Nephron progenitor cell (in vitro differentiated cells): ENCODE data around the gene PIP4K2C.
"Not testable (repeated sequence)": the region's sequence is repeated elsewhere in the genome, so short reads cannot be mapped to it uniquely, and the experiment has no call there.

Source experiments
- DNase-seq: peaks from one replicate; pipeline ENCODE4 v3.0.0; 2021
- H3K27ac Mint-ChIP-seq: 2 replicates; pipeline ENCODE4 v1.8.0; 2021; ENCODE audit warnings: mild to moderate bottlenecking, moderate library complexity, mixed read lengths
- H3K27me3 Mint-ChIP-seq: 2 replicates; pipeline ENCODE4 v1.8.0; 2021; ENCODE audit warnings: mild to moderate bottlenecking, low read depth, mixed read lengths; ENCODE audit not compliant: poor library complexity
- H3K36me3 Mint-ChIP-seq: 2 replicates; pipeline ENCODE4 v1.8.0; 2021; ENCODE audit warnings: low read depth, mixed read lengths
- H3K4me1 Mint-ChIP-seq: 2 replicates; pipeline ENCODE4 v1.8.0; 2021; ENCODE audit warnings: mixed read lengths
- H3K4me3 Mint-ChIP-seq: 2 replicates; pipeline ENCODE4 v1.8.0; 2021; ENCODE audit warnings: mild to moderate bottlenecking, moderate library complexity, mixed read lengths
- H3K9me3 Mint-ChIP-seq: 2 replicates; pipeline ENCODE4 v1.8.0; 2021; ENCODE audit warnings: mild to moderate bottlenecking, moderate library complexity, mixed read lengths
- TF ChIP-seq, protein P1 (sequence below): fragments of 200-600 bp; sonication (generic); IDR thresholded peaks from 2 replicates; pipeline ENCODE4 v1.5.0; 2021; ENCODE audit warnings: antibody characterized with exemption

Gene PIP4K2C

DNA sequence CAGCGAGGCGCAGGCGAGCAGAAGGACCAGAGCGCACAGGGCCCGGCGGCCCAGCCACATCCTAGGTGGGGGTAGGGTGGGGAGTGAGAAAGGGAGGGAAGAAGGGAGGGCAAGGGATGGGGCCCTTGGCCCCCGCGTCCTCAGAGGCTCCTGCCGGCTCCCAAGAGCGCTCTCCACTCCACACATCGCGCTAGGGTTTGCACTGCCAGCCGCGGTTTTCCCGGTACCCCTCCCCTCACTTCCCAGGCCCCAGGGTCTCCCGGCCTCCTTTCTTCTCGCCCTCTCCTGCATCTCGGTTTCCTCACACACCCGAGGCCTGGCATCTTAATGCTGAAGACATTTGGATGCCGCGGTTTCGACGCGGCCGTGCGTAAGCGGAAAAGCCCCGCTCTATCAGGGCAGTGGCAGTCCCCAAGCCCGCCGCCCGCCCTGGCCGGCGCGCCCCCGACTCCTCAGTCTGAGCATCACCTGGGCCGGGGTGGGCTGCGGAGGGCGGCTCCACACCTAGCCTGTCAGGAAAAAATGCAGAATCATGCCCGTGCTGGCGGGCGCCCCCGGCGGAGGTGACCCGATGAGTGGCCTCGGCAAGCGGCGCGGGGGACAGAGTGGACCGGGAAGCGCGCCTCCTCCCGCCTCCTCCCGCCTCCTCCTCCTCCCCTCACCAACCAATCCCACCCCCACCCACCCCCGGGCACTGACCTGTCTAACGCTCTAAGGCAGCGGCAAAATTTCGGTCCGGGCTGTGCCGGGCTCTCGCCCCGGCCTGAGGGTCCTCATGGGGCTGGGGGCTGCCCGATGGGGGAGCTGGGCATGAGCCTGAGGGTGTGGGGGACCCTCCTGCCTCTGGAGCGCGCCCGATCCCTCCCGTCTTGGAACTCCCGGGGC lies 41.3 kb downstream of the PIP4K2C start:
- H3K4me3 Mint-ChIP-seq, result peak overlapping the region; percentile 68
- DNase-seq, result peak; percentile 53
- no peaks in the 10 kb centered on the region for H3K9me3 Mint-ChIP-seq
- H3K27ac Mint-ChIP-seq, result no peak overlapping the region
- no peaks in the 10 kb centered on the region for H3K36me3 Mint-ChIP-seq
- H3K4me1 Mint-ChIP-seq, result peaks cover 14% of the 10 kb centered on the region
- H3K27me3 Mint-ChIP-seq, result peaks cover 98% of the 10 kb centered on the region
- TF ChIP-seq, protein P1, sequence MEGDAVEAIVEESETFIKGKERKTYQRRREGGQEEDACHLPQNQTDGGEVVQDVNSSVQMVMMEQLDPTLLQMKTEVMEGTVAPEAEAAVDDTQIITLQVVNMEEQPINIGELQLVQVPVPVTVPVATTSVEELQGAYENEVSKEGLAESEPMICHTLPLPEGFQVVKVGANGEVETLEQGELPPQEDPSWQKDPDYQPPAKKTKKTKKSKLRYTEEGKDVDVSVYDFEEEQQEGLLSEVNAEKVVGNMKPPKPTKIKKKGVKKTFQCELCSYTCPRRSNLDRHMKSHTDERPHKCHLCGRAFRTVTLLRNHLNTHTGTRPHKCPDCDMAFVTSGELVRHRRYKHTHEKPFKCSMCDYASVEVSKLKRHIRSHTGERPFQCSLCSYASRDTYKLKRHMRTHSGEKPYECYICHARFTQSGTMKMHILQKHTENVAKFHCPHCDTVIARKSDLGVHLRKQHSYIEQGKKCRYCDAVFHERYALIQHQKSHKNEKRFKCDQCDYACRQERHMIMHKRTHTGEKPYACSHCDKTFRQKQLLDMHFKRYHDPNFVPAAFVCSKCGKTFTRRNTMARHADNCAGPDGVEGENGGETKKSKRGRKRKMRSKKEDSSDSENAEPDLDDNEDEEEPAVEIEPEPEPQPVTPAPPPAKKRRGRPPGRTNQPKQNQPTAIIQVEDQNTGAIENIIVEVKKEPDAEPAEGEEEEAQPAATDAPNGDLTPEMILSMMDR, result no peak

DNA sequence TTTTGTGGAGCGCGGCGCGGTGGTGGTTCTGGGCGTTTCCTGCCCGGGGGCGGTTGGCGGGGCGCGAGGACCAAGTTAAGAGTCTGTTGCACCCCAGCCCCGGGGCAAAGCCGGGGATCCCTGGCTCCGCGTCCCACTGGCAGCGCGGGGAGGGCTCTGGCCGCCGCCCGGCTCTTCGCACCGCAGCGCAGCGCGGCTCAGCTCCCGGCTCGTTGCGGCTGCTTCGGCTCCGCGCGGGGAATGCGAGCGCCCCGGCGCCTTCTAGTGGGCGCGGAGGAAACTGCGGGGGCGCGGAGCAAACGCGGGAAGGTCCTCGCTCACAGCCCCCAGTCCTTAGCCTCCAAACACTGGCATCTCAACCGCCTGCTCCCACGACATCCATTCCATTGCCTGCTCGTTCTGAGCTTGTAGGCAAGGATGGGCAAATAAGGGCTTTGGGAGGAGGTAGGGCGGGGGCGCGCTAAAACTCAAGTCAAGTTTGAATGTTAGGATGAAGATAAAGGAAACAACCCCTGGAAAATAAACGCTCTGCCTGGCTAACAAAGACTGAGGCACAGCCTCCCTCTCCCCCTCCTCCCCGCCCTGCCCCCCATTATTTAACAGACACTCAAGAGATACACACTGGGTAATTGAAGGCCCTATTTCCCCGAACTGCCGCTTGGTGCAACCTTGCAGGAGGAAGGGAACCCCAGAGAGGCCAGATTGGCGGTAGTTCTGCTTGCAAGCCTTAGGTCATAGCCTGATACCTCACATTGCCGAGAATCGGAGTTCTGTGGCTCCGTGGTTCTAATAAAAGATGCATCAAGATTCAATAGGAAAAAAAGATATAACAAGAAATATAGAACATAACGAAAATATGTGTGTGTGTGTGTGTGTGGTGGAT lies 42.2 kb downstream of the PIP4K2C start, which contains the start of gene B4GALNT1:
Gene B4GALNT1 (minus strand): TSS at position 244 of the 883 bp plus-strand sequence. CDS start 1,069 bp downstream, outside the sequence.
- TF ChIP-seq, protein P1, result peak; percentile 86
- H3K9me3 Mint-ChIP-seq, result no peaks in the 10 kb centered on the region
- DNase-seq, result peak; percentile 86
- H3K27ac Mint-ChIP-seq, result no peak within 1 kb of the TSS
- peaks cover 9% of the 10 kb centered on the region for H3K4me1 Mint-ChIP-seq
- H3K27me3 Mint-ChIP-seq, result peaks cover 98% of the 10 kb centered on the region
- H3K36me3 Mint-ChIP-seq, result no peaks in the 10 kb centered on the region
- H3K4me3 Mint-ChIP-seq, result peak within 1 kb of the TSS; percentile 68

DNA sequence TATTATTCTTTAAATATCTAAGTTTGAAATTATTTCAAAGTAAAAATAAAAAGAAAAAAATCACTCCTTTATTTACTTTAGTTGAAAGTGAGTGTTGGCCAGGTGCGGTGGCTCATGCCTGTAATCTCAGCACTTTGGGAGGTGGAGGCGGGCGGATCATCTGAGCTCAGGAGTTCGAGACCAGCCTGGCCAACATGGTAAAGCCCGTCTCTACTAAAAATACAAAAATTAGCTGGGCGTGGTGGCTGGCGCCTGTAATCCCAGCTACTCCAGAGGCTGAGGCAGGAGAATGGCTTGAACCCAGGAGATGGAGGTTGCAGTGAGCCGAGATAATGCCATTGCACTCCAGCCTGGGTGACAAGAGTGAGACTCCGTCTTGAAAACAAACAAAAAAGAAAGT lies 45.7 kb downstream of the PIP4K2C start:
- not testable (repeated sequence) for H3K4me1 Mint-ChIP-seq, H3K9me3 Mint-ChIP-seq, H3K27ac Mint-ChIP-seq

DNA sequence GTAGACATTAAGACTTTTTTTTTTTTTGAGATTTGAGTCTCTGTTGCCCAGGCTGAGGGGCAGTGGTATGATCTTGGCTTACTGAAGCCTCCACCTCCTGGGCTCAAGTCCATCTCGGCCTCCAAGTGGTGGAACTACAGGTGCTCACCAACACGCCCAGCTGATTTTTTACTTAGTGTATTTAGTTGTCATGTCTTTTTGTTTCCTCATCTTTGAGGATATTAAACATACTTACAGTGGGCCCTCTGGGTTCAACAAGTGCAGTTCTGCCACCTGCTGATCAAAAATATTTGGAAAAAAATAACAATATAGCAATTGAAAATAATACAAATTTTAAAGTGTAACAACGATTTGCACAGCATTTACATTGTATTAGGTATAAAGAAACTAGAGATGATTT lies 46.4 kb downstream of the PIP4K2C start:
- peaks cover 10% of the 10 kb centered on the region for H3K9me3 Mint-ChIP-seq

More for the DNA sequence above, 45.7 kb downstream of the PIP4K2C start:
- H3K4me3 Mint-ChIP-seq, H3K36me3 Mint-ChIP-seq, DNase-seq: not testable (repeated sequence)
- peaks cover 95% of the 10 kb centered on the region for H3K27me3 Mint-ChIP-seq

DNA sequence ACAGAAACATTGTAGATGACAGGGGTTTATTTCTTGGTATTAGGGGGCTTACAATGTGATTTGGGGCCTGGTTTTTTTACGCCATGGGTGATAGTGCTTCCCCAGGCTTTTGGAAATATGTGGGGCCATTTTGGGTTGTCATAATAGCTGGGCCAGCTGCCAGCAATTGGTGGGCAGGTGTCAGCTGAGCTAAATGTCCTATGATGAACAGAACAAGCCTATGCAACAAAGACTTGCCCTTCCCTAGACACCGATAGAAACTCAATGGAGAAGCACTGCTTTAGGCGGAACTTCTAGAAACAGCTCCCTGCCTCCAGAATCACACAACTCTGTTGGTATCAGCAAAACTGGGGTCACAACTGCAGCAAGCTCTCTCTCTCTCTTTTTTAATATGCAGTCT lies 47.1 kb downstream of the PIP4K2C start:
- H3K27ac Mint-ChIP-seq, result no peak overlapping the region
- no peak for DNase-seq
- no peak overlapping the region for H3K4me3 Mint-ChIP-seq
- no peaks in the 10 kb centered on the region for H3K4me1 Mint-ChIP-seq
- H3K36me3 Mint-ChIP-seq, result no peaks in the 10 kb centered on the region
- H3K27me3 Mint-ChIP-seq, result peaks cover 84% of the 10 kb centered on the region
- peaks cover 11% of the 10 kb centered on the region for H3K9me3 Mint-ChIP-seq
- TF ChIP-seq, protein P1, result no peak

More for the DNA sequence above, 46.4 kb downstream of the PIP4K2C start:
- TF ChIP-seq, protein P1, result no peak
- Mint-ChIP-seq H3K27me3 (peaks cover 90% of the 10 kb centered on the region), H3K36me3 (no peaks in the 10 kb centered on the region), H3K4me3 (no peak overlapping the region), H3K27ac (no peak overlapping the region), H3K4me1 (no peaks in the 10 kb centered on the region)
- no peak for DNase-seq
